Right forelimb (tissue), 1 donor: ENCODE measurements around the gene PPP1R15B.

Experiments
- DNase-seq: peaks from one replicate; pipeline ENCODE4 v3.0.0-alpha.2; 2018

PPP1R15B gene

GRCh38 chr1:204411451-204412204 is at the start of gene PPP1R15B:
Gene PPP1R15B, minus strand, starts transcription at chr1:204411817. Its CDS starts 406 bp downstream, at chr1:204411411.
- DNase-seq = peak; percentile 99

GRCh38 chr1:204460346-204460745 is 48.7 kb upstream of the PPP1R15B start:
- DNase-seq = no peak

GRCh38 chr1:204459706-204460105 is 48.1 kb upstream of the PPP1R15B start:
- DNase-seq = no peak

GRCh38 chr1:204457666-204458065 is 46.0 kb upstream of the PPP1R15B start:
- DNase-seq = no peak

GRCh38 chr1:204456826-204457442 is 45.3 kb upstream of the PPP1R15B start:
- peak; percentile 84 for DNase-seq

- no peak for DNase-seq
These were observed 44.2 kb upstream of the PPP1R15B start for GRCh38 chr1:204455831-204456145.

- no peak for DNase-seq
These were observed 43.6 kb upstream of the PPP1R15B start for GRCh38 chr1:204455063-204455830.

GRCh38 chr1:204454476-204454875 is 42.9 kb upstream of the PPP1R15B start:
- no peak for DNase-seq

GRCh38 chr1:204453141-204453772 is 41.6 kb upstream of the PPP1R15B start:
- no peak for DNase-seq

- DNase-seq = no peak
These were observed 39.9 kb upstream of the PPP1R15B start for GRCh38 chr1:204451352-204452124.

- DNase-seq = no peak
These were observed 39.0 kb upstream of the PPP1R15B start for GRCh38 chr1:204450461-204451257.

GRCh38 chr1:204449678-204450280 is 38.2 kb upstream of the PPP1R15B start:
- no peak for DNase-seq

- no peak for DNase-seq
These were observed 37.5 kb upstream of the PPP1R15B start for GRCh38 chr1:204448991-204449677.

GRCh38 chr1:204448344-204448964 is 36.8 kb upstream of the PPP1R15B start:
- no peak for DNase-seq

- DNase-seq = no peak
These were observed 36.1 kb upstream of the PPP1R15B start for GRCh38 chr1:204447736-204448135.

- DNase-seq = no peak
These were observed 35.6 kb upstream of the PPP1R15B start for GRCh38 chr1:204447190-204447589.

- peak; percentile 79 for DNase-seq
These were observed 34.9 kb upstream of the PPP1R15B start for GRCh38 chr1:204446413-204447111.

GRCh38 chr1:204445860-204446412 is 34.3 kb upstream of the PPP1R15B start:
- DNase-seq = no peak
